HG02798 (cell line): Measurements from ENCODE around the gene RNF5.
A peak's percentile ranks its signal among the peaks of the same experiment; 100 is the strongest.
"Not testable (repeated sequence)": the region's sequence is repeated elsewhere in the genome, so short reads cannot be mapped to it uniquely, and the experiment has no call there.

ENCODE experiments used
- ATAC-seq: cut with Tn5 transposase; IDR thresholded peaks from one replicate; pipeline ENCODE4 v1.9.1; 2021; ENCODE audit warnings: mild to moderate bottlenecking; ENCODE audit not compliant: unreplicated experiment, poor library complexity

RNF5 gene, protein sequence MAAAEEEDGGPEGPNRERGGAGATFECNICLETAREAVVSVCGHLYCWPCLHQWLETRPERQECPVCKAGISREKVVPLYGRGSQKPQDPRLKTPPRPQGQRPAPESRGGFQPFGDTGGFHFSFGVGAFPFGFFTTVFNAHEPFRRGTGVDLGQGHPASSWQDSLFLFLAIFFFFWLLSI

DNA sequence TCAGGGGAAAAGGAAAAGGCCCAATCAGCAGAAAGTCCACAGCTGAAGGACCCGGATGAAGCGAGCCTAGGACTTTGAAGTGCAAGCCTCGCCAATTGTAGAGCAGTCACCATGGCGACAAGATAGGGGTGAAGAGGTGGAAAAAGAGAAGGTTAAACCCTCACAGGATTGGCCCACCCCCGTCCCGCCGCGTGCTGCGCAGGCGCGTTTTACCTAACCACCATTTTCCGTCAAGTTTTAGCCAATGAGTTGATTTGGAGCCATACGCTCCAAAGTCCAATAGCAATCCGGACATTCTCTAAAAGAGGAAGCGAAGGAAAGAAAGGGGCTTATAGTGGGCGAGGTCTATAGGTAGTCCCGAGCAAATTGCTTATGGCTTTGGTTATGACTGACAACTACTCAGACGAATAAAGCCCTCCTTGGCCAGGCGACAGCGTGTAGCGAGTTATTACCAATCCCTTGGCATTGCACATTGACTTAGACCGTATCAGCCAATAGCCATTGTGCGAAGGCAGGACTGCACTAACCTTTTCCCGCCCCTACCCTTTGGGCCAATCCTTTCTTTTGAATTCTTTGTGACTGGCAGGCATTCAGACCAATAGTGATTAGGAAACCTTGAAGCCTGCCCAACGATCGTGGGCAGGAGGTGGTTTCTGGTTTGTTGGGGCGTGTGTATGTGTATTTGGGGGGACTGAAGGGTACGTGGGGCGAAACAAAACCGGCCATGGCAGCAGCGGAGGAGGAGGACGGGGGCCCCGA lies at the start of gene RNF5:
Gene RNF5, plus strand, starts transcription at position 618 of the 759 bp plus-strand sequence. Its CDS starts 107 bp downstream, at position 725.
- ATAC-seq, result peak; percentile 86

DNA sequence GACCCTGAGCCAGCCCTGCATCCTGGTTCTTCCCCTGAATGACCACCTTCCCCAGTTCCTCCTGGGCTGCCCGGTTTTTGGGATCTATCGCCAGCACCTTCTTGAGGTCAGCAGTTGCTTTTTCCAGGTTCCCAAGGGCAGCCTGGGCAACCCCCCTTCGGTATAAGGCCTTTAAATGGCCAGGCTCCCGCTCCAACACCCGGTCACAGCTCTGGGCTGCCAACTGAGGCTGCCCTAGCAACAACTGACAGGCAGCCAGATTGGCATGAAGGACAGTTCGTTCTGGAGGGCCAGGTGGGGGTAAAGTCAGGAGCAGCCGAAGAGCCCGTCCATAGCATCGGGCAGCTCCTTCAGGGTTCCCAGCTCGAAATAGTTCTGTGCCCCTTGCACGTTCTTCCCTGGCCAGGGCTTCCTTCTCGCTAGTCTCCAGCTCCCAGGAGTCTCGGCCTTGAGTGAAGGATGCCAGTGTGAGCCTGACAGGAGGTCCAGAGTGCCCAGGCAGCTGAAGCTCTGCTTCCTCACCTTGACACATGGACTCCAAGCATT lies 49.4 kb upstream of the RNF5 start:
- no peak for ATAC-seq

DNA sequence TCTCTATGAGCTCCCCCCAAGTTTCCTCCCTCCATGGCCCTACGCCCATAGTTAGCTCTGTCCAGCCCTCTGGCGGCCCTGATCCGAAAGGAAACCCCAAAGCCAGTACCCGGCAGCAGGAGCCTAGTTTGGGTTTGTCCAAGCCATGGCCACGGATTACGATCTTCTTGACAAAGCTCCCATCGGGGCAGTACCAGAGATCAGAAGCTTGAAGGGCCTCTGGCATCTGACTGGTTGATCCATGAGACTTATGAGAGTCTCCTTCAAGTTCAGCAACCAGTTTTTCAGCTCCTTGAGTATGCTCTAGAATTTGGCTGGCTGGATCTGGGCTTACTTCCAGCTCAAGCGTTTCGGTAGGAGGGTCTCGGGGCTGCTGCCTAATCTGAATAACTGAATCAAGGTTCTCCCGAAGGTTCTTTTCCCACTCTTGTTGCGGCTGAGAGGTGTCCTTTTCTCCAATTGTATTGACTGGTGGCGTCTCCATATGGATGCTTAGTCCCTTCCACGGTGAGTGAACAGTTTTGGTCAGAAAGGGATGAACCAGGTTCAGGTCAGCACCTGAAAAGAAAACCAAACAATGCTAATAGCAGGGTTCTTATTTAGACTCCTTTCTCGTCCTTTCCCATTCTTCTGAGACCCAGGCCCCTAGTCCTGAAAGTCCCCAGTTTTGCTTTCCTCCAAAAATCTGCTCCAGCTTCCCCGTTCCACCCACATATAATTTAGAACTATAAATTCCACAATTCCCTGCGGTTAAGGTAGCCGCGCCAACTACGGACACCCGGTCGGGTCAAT lies 48.7 kb upstream of the RNF5 start:
- no peak for ATAC-seq

DNA sequence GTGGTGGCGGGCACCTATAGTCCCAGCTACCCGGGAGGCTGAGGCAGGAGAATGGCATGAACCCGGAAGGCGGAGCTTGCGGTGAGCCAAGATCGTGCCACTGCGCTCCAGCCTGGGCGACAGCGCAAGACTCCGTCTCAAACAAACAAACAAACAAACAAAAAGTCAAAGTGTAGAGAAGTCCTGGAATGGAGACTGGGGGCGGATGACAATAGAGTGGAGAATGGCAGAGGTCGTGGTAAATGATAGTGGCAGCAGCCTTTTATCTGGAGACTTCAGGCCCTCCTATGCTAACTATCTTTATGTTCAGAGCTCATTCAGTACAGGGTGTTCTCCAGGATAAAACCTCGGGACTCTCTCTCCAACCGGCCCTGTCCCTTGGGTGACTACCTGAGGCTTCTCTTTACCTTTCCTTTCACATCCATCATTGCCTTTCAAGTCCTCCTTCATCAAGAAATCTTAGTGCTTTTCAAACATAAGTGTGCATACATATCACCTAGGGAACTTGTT lies 46.7 kb upstream of the RNF5 start:
- ATAC-seq, result no peak

DNA sequence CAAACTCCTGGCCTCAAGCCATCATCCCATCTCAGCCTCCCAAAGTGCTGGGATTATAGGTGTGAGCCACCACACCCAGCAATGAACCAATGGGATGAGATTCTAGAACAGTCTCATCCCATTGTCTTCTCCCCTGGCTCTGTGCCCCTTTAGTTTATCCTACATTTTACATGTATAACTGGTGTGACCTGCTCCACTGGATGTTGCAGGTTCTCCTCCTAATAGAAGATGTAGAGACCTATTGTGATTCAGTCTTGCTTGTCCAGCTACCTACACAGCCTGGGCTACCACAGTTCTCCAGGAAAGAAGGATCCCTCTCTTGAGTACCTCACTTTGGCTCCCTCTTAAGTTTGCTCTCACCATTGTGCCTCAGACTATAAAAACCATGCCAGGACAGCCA lies 46.1 kb upstream of the RNF5 start:
- ATAC-seq, result no peak

DNA sequence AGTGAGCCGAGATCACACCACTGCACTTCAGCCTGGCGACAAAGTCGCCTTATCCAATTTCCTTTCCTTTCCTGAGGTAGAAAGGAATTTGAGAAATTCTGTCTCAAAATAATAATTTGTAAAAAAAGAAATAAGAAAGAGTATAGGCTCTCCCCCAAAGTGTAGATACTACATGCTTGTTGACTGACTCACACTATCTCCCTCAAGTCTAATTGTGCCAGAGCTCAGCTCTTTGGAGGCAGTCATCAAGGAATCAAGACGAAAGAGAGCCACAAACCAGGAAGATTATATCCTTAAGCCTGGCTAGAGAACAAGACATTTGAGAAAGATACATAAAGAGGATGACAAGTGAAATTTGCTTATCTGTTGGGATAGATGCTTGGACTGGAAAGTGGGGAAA lies 44.4 kb upstream of the RNF5 start:
- no peak for ATAC-seq

DNA sequence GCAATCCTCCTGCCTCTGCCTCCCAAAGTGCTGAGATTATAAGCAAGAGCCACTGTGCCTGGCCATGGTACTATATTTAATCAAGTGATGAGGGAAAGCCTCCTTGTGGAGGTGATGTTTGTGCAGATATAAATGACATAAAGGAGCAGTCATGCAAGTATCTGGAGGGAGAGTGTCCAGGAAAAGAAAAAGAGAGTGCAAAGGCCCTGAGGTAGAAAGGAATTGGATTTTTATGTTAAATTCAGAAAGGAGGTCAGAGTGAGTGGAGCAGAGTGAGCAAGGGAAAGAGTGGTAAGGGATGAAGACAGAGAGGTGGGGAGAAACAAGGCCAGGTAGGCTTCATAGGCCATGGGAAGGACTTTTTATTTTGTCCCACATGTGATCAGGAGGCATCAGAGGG lies 40.8 kb upstream of the RNF5 start:
- ATAC-seq, result no peak

DNA sequence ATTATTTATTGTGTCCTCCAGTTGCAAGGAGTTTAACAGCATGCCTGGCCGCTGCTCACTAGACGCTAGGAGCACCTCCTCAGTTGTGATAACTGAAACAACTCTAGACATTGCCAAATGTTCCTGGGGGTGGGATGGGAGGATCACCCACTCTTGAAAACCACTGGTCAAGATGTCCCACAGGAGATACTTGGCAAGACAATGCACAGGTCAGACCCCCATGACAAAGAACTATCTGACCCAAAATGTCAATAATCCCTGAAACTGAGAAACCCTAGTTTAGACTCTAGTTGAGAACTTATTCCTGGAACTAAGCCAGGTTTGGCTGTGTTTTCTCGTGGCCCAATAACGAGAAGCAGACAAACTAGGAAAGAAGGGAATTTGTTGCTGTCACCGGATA lies 38.6 kb upstream of the RNF5 start:
- ATAC-seq, result no peak

DNA sequence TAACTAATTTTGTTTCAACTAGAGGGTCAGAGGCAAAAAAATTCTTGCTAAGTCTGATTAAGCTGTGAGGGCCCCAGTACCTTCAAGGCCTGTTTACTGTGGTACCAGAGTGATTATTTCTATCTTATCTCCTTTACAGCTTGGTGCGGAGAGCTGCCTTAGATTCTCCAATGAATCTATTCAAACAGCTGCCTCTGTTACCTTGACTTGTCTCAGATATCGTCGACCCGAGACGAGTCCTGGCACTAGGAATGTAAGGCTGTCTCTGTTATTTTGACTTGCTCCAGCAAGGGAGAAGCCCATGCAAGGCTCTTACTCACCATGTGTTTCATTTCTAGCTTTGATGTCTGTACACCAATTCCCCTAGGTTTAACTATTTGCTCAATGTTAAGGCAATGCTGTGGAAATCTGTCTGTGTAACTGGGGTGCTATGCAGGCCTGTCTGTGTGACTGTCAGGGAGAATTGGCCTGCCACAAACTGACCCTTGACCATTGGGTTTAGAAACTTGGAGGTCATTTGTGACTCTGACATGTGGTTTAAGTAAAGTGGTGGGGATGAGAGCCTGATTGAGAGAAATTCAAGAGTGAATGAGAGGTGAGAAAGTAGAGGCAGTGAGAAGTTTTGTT lies 37.7 kb upstream of the RNF5 start:
- no peak for ATAC-seq

DNA sequence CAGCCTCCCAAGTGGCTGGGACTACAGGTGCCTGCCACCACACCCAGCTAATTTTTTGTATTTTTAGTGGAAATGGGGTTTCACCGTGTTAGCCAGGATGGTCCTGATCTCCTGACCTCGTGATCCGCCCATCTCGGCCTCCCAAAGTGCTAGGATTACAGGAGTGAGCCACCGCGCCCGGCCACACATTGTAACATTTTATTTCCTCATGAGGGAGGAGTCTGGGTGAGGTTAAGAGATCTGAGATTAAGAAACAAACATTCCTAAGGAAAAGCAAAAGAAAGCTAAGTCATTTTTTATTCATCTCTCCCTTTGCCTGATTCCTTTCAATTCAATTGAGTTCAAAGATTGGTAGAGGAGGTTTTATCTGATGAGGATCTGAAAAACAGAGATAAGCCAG lies 34.0 kb upstream of the RNF5 start:
- ATAC-seq, result not testable (repeated sequence)

DNA sequence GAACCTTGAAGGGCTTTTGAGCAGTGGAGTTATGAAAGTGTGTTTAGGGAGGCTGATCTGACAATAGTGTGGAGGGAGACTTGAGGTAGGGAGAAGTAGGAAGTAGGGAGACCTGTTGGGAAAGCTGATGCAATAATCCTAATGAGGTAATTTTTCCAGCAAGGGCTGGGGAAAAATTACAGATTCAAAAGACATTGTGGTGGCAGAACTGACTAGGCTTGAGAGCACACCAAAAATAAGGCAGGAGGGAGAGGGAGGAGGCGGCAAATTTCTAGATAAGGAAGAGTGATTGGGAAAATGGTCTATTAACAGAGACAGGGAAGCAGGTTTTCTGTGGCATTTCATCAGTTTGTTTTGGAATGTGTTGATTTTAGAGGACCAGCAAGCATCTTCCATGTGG lies 31.9 kb upstream of the RNF5 start:
- ATAC-seq, result no peak

DNA sequence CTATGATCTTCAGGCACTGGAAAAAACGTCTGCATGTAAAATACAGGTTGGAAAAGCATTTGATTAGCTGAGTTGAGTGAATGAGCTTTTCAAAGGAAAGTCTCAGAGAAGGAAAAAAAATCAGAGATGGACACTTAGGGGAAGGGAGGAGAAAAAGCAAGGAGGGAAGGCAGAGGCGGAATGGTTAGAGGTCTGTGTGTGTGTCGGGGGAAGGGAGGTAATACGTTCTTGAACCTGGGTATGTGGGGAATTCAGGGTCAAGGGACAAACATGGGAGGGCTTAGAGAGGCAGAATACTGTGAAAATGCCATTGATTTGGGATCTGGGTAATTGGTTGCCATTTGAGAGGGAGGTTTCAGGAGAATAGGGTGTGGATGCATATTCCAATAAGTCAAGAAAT lies 31.5 kb upstream of the RNF5 start:
- ATAC-seq, result no peak

DNA sequence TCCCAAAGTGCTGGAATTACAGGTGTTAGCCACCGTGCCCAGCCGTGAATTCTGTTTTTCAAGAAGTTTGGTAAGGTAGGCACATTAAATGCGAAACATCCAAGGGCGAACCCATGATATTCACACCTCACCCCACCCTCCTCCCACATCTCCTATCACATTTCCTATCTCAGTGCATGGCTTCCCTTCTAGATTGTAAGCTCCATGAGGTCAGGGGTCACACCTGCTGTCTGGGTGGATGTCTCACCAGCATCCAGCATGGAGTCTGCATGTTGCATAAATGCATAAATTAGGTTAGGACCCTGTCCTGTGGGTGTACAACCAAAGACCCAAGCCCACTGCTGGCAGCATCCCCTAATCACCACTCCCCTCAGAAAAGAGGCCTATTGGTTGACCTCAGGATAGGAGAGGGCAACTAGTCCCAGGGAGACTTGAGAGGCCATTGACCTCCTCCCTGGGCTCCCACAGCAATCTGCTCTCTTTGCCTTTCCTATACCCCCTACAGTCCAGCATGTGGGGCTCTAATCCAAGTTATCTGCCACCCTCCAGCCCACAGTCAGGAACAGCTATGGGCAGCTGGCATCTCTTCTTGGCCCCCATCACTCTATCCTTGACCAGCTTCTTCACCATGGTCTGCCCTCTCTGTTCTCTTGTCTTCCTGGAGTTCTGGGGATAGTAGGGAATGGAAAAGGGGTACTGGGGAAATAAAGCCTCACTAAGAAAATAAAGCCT lies 30.6 kb upstream of the RNF5 start:
- ATAC-seq, result no peak

DNA sequence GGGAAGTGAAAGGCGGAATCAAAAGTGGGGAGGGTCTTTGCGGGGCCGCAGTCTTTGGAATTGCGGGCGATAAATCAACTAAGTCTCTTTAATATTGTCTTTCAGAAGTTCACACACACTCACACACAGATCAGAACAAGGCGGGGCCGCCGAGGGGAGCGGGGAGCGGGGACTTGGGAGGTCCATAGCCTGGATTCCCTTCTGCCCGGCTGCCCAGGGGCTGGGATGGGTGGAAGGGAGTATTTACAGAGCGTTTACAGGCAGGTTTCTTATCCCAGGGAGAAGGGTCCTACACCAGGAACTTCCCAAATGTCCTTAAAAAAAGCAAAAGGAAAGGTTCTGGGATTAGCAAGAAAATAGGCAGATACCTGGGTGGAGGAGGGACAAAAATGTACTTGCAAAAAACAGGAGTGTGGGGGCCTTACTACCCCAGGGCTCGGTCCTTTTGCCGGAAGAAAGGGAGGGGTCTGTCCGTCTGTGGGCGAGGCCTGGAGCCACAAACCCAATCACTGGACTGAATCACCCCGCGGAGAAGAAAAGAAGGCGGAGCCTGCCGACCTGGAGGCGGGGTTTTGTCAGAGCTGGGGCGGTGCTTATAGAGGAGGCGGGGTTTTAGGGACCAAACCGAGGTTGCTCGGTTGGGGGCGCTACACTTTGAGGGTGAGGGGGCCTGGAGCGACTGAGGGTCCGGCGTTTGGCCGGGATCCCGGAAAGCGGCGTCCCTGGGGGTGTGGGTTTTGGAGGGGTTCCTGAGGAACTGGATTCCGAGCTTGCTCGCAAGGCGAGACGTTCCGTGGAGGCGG lies 29.7 kb upstream of the RNF5 start:
- ATAC-seq, result no peak

DNA sequence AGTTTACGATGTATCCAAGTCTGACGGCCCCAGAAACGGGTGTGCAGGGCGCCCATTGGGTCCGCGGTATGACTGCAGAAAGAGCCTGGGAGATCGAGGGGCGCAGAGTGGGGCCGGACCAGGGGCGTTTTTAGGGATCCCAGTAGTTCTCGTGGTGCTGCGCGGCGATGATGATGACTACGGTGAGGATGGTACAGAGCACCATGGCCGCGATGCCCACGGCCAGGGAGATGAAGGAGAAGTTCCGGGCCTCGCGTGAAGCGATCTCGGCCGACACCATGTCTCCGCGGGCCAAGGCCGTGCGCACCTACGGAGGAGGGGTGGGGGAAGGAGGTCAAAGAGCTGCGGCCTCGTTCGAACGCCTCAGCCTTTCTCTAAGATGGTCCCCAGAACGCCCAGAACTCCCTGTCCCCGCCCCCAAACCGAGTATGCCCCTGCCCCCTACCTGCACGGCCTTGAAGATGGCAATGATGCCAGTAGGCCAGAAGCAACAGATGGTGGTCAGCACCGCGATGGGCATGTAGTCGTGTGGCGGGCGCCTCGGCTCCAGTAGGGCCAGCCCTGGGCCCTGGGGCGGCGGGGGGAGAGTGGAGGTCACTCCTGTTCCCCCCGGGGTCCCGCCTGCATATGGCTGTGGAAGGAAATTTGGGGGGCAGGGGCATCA lies 29.0 kb upstream of the RNF5 start:
- no peak for ATAC-seq

DNA sequence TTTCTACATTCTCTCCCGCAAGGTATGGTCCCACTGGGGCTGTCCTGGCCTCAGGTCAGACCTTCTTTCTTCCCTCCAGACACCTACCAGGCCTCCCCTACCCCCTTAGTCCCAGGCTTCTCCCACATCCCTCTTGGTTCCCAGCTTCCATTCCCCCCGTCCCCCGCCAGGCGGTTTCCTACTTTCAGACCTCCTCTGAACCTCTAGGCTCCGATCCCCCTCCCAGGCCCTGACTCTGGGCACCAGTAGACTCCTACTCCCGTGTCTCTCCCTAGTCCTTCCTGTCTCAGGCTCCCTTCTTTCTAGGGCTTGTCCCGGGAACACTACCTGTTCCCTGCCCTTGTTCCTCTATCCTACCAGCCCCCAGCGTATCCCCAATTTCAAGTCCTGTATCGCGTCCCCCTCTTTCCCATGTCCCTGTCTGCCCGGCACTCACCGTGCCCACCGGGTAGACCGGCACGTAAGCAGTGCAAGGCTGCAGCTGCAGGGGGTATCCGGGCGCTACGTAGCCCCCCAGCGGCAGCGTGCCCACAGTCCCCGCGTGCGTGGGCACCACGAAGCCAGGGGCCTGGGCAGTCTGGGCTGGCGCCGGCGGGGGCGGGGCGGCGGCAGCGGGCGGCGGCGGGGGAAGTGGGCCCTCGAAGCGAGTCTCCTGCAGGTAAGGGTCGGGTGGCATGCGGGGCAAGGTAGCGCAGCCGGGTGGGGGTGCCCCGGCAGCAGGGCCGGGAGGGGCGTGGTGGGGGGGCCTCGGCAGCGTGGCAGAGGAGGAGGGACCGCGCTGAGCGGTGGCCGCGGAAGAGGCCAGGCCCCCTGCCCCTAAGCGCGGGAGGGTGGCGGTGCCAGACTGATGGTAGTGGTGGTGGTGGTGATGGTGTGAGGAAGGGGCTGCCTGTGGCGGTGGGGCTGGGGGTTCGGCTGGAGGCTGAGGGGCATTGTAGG lies 28.0 kb upstream of the RNF5 start:
- ATAC-seq, result no peak

DNA sequence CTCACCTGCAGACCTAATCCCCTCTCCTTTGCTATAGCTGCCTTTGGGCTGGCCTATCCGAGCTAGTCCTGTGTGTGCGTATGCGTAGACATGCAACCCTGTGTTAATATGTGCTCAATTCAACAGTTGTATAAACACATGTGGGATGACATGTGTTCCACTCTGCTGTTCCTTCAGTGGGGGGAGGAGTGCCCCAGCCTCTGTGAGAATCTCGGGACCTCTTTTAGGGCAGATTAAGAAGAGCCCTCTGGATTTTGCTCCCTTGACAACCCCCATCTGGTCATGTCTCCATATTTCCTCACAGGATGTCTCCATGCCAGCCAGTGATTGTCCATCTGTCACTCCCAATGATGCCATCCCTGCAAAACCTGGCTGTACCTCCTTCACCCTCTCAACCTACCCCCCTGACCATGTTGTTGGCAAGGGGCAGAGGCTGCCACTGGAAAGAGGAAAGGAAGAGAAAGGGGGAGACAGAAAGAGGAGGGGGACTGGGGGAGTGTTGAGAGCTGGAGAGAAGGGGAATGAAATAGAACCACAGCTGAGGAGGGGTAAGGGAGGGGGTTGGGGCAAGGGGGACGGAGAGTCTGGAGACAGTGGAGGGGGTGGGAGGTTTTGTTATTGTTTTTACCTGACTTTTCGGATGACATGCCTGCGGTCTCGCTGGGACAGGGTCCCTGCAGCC lies 26.9 kb upstream of the RNF5 start:
- ATAC-seq, result no peak
